ENCODE results near the gene RAB43. TPM values are rescaled to one million over a fixed set of nuclear protein-coding genes. Genes with fewer than 3 reads are reported as not detected.

Gene RAB43
- total RNA-seq, 1 donor from 2014 or later = 34.5 TPM

- Mint-ChIP-seq H3K27me3 (ENCODE audit: low read depth, unreplicated experiment) (no peaks in the 10 kb centered on the region), H3K9me3 (ENCODE audit: unreplicated experiment) (no peaks in the 10 kb centered on the region), H3K4me3 (ENCODE audit: unreplicated experiment) (no peak overlapping the region), H3K27ac (ENCODE audit: unreplicated experiment) (no peak overlapping the region), H3K36me3 (ENCODE audit: low read depth, unreplicated experiment) (peaks cover 7% of the 10 kb centered on the region), H3K4me1 (ENCODE audit: low read depth, unreplicated experiment) (peaks cover 17% of the 10 kb centered on the region)
- Histone ChIP-seq H3K4me1 (ENCODE audit: insufficient read depth, low read length) (peaks cover 7% of the 10 kb centered on the region), H3K4me2 (ENCODE audit: low read length) (no peak overlapping the region), H3K27ac (ENCODE audit: low read depth, low read length) (no peak overlapping the region), H3K79me2 (ENCODE audit: insufficient read depth, low read length) (peaks cover 18% of the 10 kb centered on the region), H3K9ac (ENCODE audit: low read length) (no peak overlapping the region), H2AFZ (ENCODE audit: low read depth, low read length) (no peak overlapping the region), H4K20me1 (ENCODE audit: insufficient read depth, low read length) (peaks cover 18% of the 10 kb centered on the region), H3K27me3 (ENCODE audit: insufficient read depth, low read length) (no peaks in the 10 kb centered on the region), H3K36me3 (ENCODE audit: insufficient read depth, low read length) (no peaks in the 10 kb centered on the region), H3K9me3 (ENCODE audit: insufficient read depth, low read depth, low read length) (no peaks in the 10 kb centered on the region), H3K4me3 (ENCODE audit: insufficient read depth, low read depth, low read length) (no peak overlapping the region)
- FAIRE-seq (no peak), DNase-seq (ENCODE audit: low read depth) (no peak)
- TF ChIP-seq CTCF (IDR thresholded peaks at IDR 0.05; ENCODE audit: insufficient read depth, low read depth, low read length) = no peak
- TF ChIP-seq EZH2 (IDR thresholded peaks at IDR 0.05; ENCODE audit: insufficient read depth, low read length) = no peak
Observed at GRCh38 chr3:129123314-129124060, 1.9 kb upstream of the RAB43 start.

GRCh38 chr3:129122412-129123011 lies 908 bp upstream of the RAB43 start:
- H3K79me2 ChIP-seq (ENCODE audit: insufficient read depth, low read length) = peaks cover 28% of the 10 kb centered on the region
- no peak for TF ChIP-seq CTCF (IDR thresholded peaks at IDR 0.05; ENCODE audit: insufficient read depth, low read depth, low read length)
- TF ChIP-seq EZH2 (IDR thresholded peaks at IDR 0.05; ENCODE audit: insufficient read depth, low read length) = no peak
- peak overlapping the region; percentile 51 for H2AFZ ChIP-seq (ENCODE audit: low read depth, low read length)
- H3K4me1 ChIP-seq (ENCODE audit: insufficient read depth, low read length) = peaks cover 7% of the 10 kb centered on the region
- DNase-seq (ENCODE audit: low read depth) (no peak), FAIRE-seq (no peak)
- H3K27ac ChIP-seq (ENCODE audit: low read depth, low read length) = no peak overlapping the region
- H3K27me3 ChIP-seq (ENCODE audit: insufficient read depth, low read length) = no peaks in the 10 kb centered on the region
- no peak overlapping the region for H3K27ac Mint-ChIP-seq (ENCODE audit: unreplicated experiment)
- H3K4me1 Mint-ChIP-seq (ENCODE audit: low read depth, unreplicated experiment) = peaks cover 21% of the 10 kb centered on the region
- no peaks in the 10 kb centered on the region for H3K9me3 Mint-ChIP-seq (ENCODE audit: unreplicated experiment)
- H3K36me3 Mint-ChIP-seq (ENCODE audit: low read depth, unreplicated experiment) = peaks cover 6% of the 10 kb centered on the region
- peak overlapping the region; percentile 91 for H3K4me2 ChIP-seq (ENCODE audit: low read length)
- H3K4me3 Mint-ChIP-seq (ENCODE audit: unreplicated experiment) = peak overlapping the region; percentile 75
- peaks cover 27% of the 10 kb centered on the region for H4K20me1 ChIP-seq (ENCODE audit: insufficient read depth, low read length)
- no peaks in the 10 kb centered on the region for H3K27me3 Mint-ChIP-seq (ENCODE audit: low read depth, unreplicated experiment)
- peak overlapping the region; percentile 79 for H3K9ac ChIP-seq (ENCODE audit: low read length)
- no peak overlapping the region for H3K4me3 ChIP-seq (ENCODE audit: insufficient read depth, low read depth, low read length)
- H3K9me3 ChIP-seq (ENCODE audit: insufficient read depth, low read depth, low read length) = no peaks in the 10 kb centered on the region
- H3K36me3 ChIP-seq (ENCODE audit: insufficient read depth, low read length) = peaks cover 4% of the 10 kb centered on the region

All from astrocyte (in vitro differentiated cells and primary cell).